Neuronal stem cell (in vitro differentiated cells): ENCODE measurements around the gene TRIM37.

ENCODE experiments used
- DNase-seq: peaks from one replicate; pipeline ENCODE4 v3.0.0-alpha.2; 2013; ENCODE audit warnings: low spot score
- H2AFZ ChIP-seq: one replicate; pipeline ENCODE4 v1.6.1; 2013; ENCODE audit warnings: mild to moderate bottlenecking, low read length, inconsistent platforms
- H2AK5ac ChIP-seq: 2 replicates; pipeline ENCODE4 v1.6.1; 2013; ENCODE audit warnings: low read depth, mild to moderate bottlenecking, inconsistent platforms, low read length, moderate library complexity, mixed read lengths
- H2BK120ac ChIP-seq: 2 replicates; pipeline ENCODE4 v1.6.1; 2013; ENCODE audit warnings: low read depth, mild to moderate bottlenecking, inconsistent platforms, low read length, moderate library complexity, mixed read lengths
- H2BK12ac ChIP-seq: one replicate; pipeline ENCODE4 v1.6.1; 2013; ENCODE audit warnings: low read length, inconsistent platforms
- H2BK15ac ChIP-seq: 2 replicates; pipeline ENCODE4 v1.6.1; 2013; ENCODE audit warnings: mild to moderate bottlenecking, low read length, inconsistent platforms, mixed read lengths
- H2BK5ac ChIP-seq: one replicate; pipeline ENCODE4 v1.6.1; 2013; ENCODE audit warnings: inconsistent platforms, mild to moderate bottlenecking, low read length, moderate library complexity
- H3K14ac ChIP-seq: one replicate; pipeline ENCODE4 v1.6.1; 2013; ENCODE audit warnings: low read length, inconsistent platforms
- H3K18ac ChIP-seq: 2 replicates; pipeline ENCODE4 v1.6.1; 2013; ENCODE audit warnings: low read length, inconsistent platforms
- H3K23ac ChIP-seq: 2 replicates; pipeline ENCODE4 v1.6.1; 2013; ENCODE audit warnings: low read depth, mild to moderate bottlenecking, mixed read lengths, low read length, inconsistent platforms; ENCODE audit not compliant: poor library complexity
- H3K27ac ChIP-seq: replicated peaks from 3 replicates; pipeline ENCODE4 v1.5.1; 2013; ENCODE audit warnings: low read length, inconsistent platforms
- H3K27me3 ChIP-seq, 3 experiments: 2 replicates each; pipeline ENCODE4 v1.6.1; 2013; ENCODE audit warnings: low read length in 3 of 3, mild to moderate bottlenecking in 2 of 3, inconsistent platforms in 1 of 3, low read depth in 1 of 3, mixed read lengths in 1 of 3, moderate library complexity in 1 of 3; ENCODE audit not compliant: control insufficient read depth in 3 of 3, insufficient read depth in 3 of 3
- H3K36me3 ChIP-seq, 2 donors: replicated peaks in 1 of 2; 2 replicates each; pipeline ENCODE4 v1.6.1; 2013; ENCODE audit warnings: low read length in 2 of 2; ENCODE audit not compliant: control insufficient read depth in 2 of 2, insufficient read depth in 2 of 2
- H3K4ac ChIP-seq: 2 replicates; pipeline ENCODE4 v1.6.1; 2013; ENCODE audit warnings: inconsistent platforms, mild to moderate bottlenecking, low read length, moderate library complexity
- H3K4me1 ChIP-seq, 2 donors: 1 replicate in 1 of 2; 2 replicates in 1 of 2; pipeline ENCODE4 v1.6.1; 2013; ENCODE audit warnings: low read length in 2 of 2, low read depth in 1 of 2; ENCODE audit not compliant: control insufficient read depth in 2 of 2, insufficient read depth in 1 of 2
- H3K4me2 ChIP-seq: one replicate; pipeline ENCODE4 v1.6.1; 2013; ENCODE audit warnings: mild to moderate bottlenecking, low read length, inconsistent platforms; ENCODE audit not compliant: insufficient read depth, poor library complexity, severe bottlenecking
- H3K4me3 ChIP-seq, 2 donors: 2 replicates each; pipeline ENCODE4 v1.5.1; 2013; ENCODE audit warnings: low read length in 2 of 2, mild to moderate bottlenecking in 2 of 2, inconsistent platforms in 1 of 2, moderate library complexity in 1 of 2
- H3K79me1 ChIP-seq: one replicate; pipeline ENCODE4 v1.6.1; 2013; ENCODE audit warnings: low read depth, mild to moderate bottlenecking, inconsistent platforms, low read length, moderate library complexity
- H3K9ac ChIP-seq: one replicate; pipeline ENCODE4 v1.6.1; 2013; ENCODE audit warnings: mild to moderate bottlenecking, low read depth, low read length, inconsistent platforms; ENCODE audit not compliant: poor library complexity
- H3K9me3 ChIP-seq, 2 donors: replicated peaks in 1 of 2; 2 replicates each; pipeline versions ENCODE3 to v1.6.1; 2013; ENCODE audit warnings: low read length in 2 of 2, mild to moderate bottlenecking in 2 of 2, inconsistent platforms in 1 of 2, low read depth in 1 of 2, mixed read lengths in 1 of 2, moderate library complexity in 1 of 2; ENCODE audit not compliant: control insufficient read depth in 2 of 2, insufficient read depth in 1 of 2
- H4K8ac ChIP-seq: one replicate; pipeline ENCODE4 v1.6.1; 2013; ENCODE audit warnings: low read depth, mild to moderate bottlenecking, inconsistent platforms, low read length, moderate library complexity
- H4K91ac ChIP-seq: one replicate; pipeline ENCODE4 v1.6.1; 2013; ENCODE audit warnings: low read length, low read depth, mild to moderate bottlenecking, inconsistent platforms; ENCODE audit not compliant: poor library complexity
- WGBS, 2 donors: extraction: QIAGEN DNeasy Blood & Tissue Kit; methylation state at CpG; one replicate each; pipeline ENCODE4 v1.1.7; 2013; ENCODE audit warnings: missing lambda C conversion rate in 2 of 2, mixed read lengths in 1 of 2; ENCODE audit not compliant: insufficient read length in 2 of 2, insufficient replicate concordance in 1 of 2; ENCODE audit errors: extremely low coverage in 2 of 2; 5-methylcytosine and 5-hydroxymethylcytosine counted together

The TRIM37 gene

DNA sequence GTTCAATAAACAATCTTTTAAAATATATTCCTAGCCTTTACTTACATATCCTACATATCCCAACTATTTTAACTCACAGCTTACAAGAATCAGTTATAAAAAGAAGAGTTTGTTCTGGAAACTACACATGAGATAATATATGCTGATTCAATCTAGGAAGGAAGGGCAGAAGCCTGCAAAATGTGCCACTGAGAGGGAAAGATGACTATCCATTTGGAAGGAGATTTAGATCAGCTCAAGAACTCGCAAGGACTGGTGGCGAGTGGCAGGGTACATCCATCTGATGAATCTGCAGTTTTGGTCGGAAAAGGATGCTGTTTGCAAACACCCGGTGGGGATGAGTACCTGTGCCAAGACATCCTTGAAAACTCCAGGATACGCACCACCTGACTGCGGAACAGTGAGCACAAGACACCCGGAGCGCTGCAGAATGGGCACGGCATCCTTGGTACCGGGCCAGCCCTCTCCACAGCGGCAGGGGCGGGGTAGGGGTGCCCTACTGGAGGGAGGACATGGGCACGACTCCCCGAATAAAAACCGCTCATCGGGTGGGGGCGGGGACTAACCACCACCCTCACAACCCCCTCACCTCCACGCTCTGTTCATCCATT is 723 bp downstream of the TRIM37 start:
- Histone ChIP-seq H3K36me3 (peaks cover under 1 to 50% of the 10 kb centered on the region in 2 donors), H4K8ac (no peak overlapping the region), H4K91ac (no peak overlapping the region), H2AFZ (peak overlapping the region; percentile 94), H2BK120ac (no peak overlapping the region), H3K14ac (no peak overlapping the region), H2AK5ac (no peak overlapping the region), H3K27me3 (no peaks in the 10 kb centered on the region), H3K27ac (peak overlapping the region; percentile 75), H3K18ac (peak overlapping the region; percentile 20), H3K4me3 (peak overlapping the region; percentile 76 to 87), H3K9me3 (no peaks in the 10 kb centered on the region), H2BK15ac (no peak overlapping the region), H3K4me2 (peak overlapping the region; percentile 56), H3K23ac (peak overlapping the region; percentile 95), H2BK12ac (no peak overlapping the region), H3K4ac (no peak overlapping the region), H2BK5ac (peak overlapping the region; percentile 15), H3K4me1 (peaks cover 2 to 3% of the 10 kb centered on the region in 2 donors), H3K9ac (peak overlapping the region; percentile 90), H3K79me1 (no peaks in the 10 kb centered on the region)
- WGBS, 2 donors: no CpG with 5 or more reads among the region's 18 CpGs
- no peak for DNase-seq

DNA sequence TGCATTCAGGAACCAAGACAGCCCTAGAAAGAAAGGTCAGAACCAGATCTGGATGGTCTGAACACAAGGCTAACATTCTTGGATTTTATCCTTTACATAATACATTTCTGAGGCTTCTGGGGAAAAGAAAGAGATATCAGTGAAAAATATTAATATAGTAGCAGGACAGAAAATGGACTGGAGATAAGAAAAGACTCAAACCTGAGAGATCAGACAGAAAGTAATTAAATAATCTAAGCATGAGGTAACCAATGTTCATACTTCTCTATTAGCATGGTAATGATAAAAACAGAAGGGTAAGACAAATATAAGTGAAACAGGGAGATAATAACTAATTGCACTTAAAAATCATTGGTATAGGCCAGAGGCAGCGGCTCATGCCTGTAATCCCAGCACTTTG is 5.5 kb downstream of the TRIM37 start:
- Histone ChIP-seq H3K23ac (no peak overlapping the region), H2BK12ac (no peak overlapping the region), H4K8ac (no peak overlapping the region), H3K18ac (no peak overlapping the region), H2AK5ac (no peak overlapping the region), H3K4me1 (no peaks in the 10 kb centered on the region), H2BK15ac (no peak overlapping the region), H3K9ac (no peak overlapping the region), H3K14ac (no peak overlapping the region), H2BK120ac (no peak overlapping the region), H3K9me3 (peaks cover 0 to 16% of the 10 kb centered on the region in 2 donors), H3K27ac (no peak overlapping the region), H2BK5ac (no peak overlapping the region), H3K79me1 (no peaks in the 10 kb centered on the region), H3K27me3 (no peaks in the 10 kb centered on the region), H4K91ac (no peak overlapping the region), H2AFZ (no peak overlapping the region), H3K4ac (no peak overlapping the region), H3K36me3 (peaks cover 4 to 42% of the 10 kb centered on the region in 2 donors), H3K4me2 (no peak overlapping the region), H3K4me3 (no peak overlapping the region)
- no CpG with 5 or more reads among the region's 1 CpG for WGBS, 2 donors
- no peak for DNase-seq

DNA sequence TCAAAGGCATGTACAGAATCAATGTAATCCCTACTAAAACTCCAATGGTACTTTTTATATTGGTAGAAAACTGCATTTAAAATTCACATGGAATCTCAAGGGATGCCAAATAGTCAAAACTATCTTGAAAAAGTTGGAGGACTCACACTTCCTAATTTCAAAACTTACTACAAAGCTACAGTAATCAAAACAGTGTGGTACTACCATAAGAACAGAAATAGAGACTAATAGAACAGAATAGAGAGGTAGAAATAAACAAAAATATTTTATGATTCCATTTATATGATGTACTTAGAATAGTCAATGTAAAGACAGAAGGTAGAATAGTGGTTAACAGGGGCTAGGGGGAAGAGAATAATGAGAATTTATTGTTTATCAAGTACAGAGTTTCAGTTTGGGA is 8.8 kb downstream of the TRIM37 start:
- Histone ChIP-seq H3K4ac (no peak overlapping the region), H2BK12ac (no peak overlapping the region), H2AK5ac (no peak overlapping the region), H3K9me3 (peaks cover 0 to 16% of the 10 kb centered on the region in 2 donors), H3K23ac (no peak overlapping the region), H3K9ac (no peak overlapping the region), H3K79me1 (no peaks in the 10 kb centered on the region), H2AFZ (no peak overlapping the region), H4K8ac (no peak overlapping the region), H3K4me2 (no peak overlapping the region), H3K18ac (no peak overlapping the region), H3K27me3 (no peaks in the 10 kb centered on the region), H3K27ac (no peak overlapping the region), H3K14ac (no peak overlapping the region), H2BK120ac (no peak overlapping the region), H2BK15ac (no peak overlapping the region), H2BK5ac (no peak overlapping the region), H3K36me3 (peaks cover 4 to 31% of the 10 kb centered on the region in 2 donors), H4K91ac (no peak overlapping the region), H3K4me3 (no peak overlapping the region), H3K4me1 (no peaks in the 10 kb centered on the region)
- no peak for DNase-seq

DNA sequence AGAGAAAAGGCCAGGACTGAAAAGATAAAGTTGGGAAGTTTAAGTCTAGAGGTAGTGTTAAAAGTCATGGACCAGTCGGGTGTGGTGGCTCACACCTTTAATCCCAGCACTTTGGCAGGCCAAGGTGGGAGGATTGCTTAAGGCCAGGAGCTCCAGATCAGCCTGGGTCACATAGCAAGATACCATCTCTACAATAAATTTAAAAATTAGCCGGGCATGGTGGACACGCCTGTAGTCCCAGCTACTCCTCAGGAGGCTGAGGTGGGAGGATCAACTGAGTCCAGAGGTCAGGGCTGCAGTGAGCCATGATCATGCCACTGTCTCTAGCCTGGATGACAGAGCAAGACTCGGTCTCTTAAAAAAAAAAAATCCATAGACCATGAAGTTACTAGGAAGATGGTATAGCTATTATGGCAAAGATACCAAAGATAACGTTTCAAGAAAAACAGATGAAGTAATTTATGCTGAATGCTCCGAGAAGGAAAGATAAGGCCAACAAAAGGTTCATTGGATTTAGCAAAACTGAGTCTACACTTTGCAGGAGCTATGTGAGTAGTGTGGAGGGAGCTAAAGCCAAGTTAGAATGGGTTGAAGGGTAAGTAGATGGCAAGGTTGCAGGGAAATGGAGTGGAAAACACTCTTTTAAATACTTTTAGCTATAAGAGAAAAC is 11.7 kb downstream of the TRIM37 start:
- Histone ChIP-seq H3K79me1 (no peaks in the 10 kb centered on the region), H2AFZ (no peak overlapping the region), H4K8ac (no peak overlapping the region), H3K4me2 (no peak overlapping the region), H3K23ac (no peak overlapping the region), H3K4me1 (no peaks in the 10 kb centered on the region), H2BK12ac (no peak overlapping the region), H3K27ac (no peak overlapping the region), H2BK15ac (no peak overlapping the region), H3K27me3 (no peaks in the 10 kb centered on the region), H3K36me3 (peaks cover 2 to 14% of the 10 kb centered on the region in 2 donors), H2BK120ac (no peak overlapping the region), H2AK5ac (no peak overlapping the region), H3K4ac (no peak overlapping the region), H4K91ac (no peak overlapping the region), H3K9ac (no peak overlapping the region), H3K9me3 (peaks cover 0 to 16% of the 10 kb centered on the region in 2 donors), H2BK5ac (no peak overlapping the region), H3K4me3 (no peak overlapping the region), H3K18ac (no peak overlapping the region), H3K14ac (no peak overlapping the region)
- WGBS, 2 donors: no CpG with 5 or more reads among the region's 6 CpGs
- no peak for DNase-seq
